Erythroblast (primary cell): ENCODE data around the gene GPT2.

Source experiments
- GATA1 ChIP-seq: IDR thresholded peaks from 2 replicates; pipeline ENCODE4 v1.6.1; 2011; ENCODE audit warnings: low read depth, mild to moderate bottlenecking, control low read depth, low read length, moderate library complexity
- POLR2A ChIP-seq: IDR thresholded peaks from 2 replicates; pipeline ENCODE4 v1.6.1; 2011; ENCODE audit warnings: mild to moderate bottlenecking, low read length

DNA sequence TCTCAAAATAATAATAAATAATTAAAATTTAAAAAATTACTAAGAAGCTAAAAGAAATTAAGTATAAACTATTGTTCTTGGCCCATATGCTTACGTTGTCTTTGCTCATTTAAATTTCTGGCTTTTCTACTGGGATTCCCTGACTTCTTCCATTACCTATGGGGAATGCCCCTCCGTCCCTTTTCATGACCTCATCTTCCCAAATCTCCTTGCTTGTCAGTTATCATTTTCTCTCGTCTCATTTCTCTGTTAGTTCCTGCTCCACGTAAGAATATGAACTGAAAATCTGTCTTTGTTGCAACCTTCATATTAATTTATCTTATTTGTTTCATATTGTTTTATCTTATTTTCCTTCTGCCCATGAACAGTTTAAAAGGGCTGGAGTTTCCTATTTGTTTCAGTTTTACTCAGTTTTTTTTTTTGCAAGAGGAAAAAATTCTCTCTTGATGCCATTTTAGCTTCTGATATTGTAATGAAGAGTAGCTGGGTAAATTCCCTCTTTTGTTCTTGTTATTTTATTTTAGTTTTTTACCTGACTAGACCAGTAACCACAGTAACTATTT, 91.8 kb downstream of the GPT2 start:
- TF ChIP-seq POLR2A (no peak), GATA1 (no peak)
